HG02610 (cell line): ENCODE measurements around the gene TBC1D21.

ENCODE experiments used
- ATAC-seq: cut with Tn5 transposase; IDR thresholded peaks from one replicate; pipeline ENCODE4 v1.9.1; 2021; ENCODE audit warnings: mild to moderate bottlenecking, moderate library complexity; ENCODE audit not compliant: unreplicated experiment

The TBC1D21 gene

DNA sequence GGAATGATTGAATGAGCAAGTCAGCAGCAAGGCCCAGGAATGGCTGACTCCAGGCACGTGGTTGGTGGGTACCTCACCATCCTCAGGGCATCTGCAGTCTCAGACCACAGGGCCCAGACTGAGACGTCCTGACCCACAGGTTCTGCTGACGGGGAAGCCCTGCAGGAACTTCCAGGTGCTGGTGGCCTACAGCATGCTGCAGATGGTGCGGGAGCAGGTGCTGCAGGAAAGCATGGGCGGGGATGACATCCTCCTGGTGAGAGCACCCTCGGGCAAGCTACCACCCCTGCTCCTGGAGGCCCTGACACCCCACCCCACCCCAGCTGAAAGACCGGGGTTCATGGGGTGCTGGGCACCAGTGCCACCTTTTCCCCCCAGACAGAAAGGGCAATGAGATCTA is 14.1 kb downstream of the TBC1D21 start:
- no peak for ATAC-seq

DNA sequence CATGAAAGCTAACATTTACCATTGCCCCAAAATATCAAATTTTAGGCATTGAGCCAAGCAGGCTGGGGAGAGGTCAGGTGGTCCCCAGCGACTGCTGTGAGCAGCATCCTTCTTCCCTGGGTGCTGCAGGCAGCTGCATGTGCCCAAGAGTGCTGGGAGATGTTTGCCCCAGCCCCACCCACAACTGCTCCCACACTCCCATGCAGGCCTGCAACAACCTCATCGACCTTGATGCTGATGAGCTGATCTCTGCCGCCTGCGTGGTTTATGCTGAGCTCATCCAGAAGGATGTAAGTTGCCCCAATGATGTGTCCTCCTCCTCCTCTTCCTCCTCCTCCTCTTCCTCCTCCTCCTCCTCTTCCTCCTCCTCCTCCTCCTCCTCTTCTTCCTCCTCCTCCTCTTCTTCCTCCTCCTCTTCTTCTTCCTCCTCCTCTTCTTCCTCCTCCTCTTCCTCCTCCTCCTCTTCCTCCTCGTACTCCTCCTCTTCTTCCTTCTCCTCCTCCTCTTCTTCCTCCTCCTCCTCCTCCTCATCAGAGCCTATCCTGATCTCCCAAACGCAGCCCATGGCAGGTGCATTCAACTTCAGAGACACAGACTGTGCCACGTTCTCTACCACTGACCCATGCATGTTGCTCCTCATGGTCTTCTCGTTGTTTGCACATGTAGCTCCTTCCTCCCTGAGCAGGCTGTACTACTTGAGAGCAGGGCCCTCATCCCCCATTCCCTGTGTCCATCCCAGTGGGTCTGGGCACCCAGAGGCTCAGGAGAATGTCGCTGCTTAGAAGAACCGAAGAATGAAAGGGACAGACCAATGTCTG is 15.1 kb downstream of the TBC1D21 start:
- ATAC-seq = no peak

GRCh38 chr15:73889053-73889761 is 15.8 kb downstream of the TBC1D21 start:
- ATAC-seq = no peak

DNA sequence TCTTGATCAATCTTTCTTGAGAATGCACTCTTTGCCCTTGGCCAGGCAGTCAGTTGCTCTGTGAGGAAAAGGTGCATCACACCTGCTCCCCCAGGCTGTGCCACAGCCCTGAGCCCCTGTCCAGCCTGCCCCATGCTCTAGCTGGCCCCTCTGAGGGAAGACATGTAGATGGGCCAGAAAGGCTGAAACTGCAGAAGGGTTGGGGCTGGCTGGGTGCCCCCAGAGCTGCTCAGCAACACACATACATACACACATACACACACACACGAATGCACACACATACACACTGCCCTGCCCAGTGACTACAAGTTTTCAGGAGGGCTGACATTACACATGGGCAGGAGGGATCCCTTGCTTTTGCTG is 16.4 kb downstream of the TBC1D21 start:
- ATAC-seq = no peak

- no peak for ATAC-seq
Measured at GRCh38 chr15:73891328-73892315, 18.3 kb downstream of the TBC1D21 start.

DNA sequence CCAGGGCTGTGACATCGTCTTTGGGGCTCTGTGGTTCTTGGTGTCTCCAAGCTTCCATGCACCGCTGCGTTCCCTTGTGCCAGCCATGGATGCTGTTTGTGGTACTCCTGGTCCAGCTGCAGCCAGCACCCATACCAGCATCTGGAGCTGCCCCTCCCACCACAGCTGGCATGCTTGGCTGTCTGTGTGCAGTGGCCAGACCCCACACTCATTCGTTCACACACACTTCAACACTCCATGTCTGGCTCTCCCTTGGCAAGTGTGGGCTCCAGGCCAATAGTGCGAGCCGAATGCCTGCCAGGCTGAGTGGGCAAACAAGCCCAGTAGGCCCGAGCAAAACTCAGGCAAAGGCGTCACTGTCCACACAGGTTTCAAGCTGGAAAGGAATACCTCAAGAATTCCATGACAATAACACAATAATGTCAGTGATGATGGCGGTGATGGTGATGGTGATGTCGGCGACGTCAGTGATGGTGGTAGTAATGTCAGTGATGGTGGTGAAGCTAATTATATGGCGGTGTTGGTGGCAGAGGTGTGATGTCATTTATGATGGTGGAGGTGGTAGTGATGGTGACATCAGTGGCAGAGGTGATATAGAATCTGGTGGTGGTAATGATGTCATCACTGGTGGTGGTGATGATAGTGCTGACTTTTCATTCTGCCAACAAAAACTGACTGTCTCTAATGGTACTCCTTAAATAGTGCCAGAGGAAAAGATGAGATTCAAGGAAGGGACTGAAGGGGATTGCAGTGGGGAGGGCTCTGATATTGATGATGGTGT is 19.3 kb downstream of the TBC1D21 start:
- ATAC-seq = no peak

GRCh38 chr15:73894133-73894814 is 20.9 kb downstream of the TBC1D21 start:
- no peak for ATAC-seq

- no peak for ATAC-seq
Measured at GRCh38 chr15:73897441-73898261, 24.3 kb downstream of the TBC1D21 start.

DNA sequence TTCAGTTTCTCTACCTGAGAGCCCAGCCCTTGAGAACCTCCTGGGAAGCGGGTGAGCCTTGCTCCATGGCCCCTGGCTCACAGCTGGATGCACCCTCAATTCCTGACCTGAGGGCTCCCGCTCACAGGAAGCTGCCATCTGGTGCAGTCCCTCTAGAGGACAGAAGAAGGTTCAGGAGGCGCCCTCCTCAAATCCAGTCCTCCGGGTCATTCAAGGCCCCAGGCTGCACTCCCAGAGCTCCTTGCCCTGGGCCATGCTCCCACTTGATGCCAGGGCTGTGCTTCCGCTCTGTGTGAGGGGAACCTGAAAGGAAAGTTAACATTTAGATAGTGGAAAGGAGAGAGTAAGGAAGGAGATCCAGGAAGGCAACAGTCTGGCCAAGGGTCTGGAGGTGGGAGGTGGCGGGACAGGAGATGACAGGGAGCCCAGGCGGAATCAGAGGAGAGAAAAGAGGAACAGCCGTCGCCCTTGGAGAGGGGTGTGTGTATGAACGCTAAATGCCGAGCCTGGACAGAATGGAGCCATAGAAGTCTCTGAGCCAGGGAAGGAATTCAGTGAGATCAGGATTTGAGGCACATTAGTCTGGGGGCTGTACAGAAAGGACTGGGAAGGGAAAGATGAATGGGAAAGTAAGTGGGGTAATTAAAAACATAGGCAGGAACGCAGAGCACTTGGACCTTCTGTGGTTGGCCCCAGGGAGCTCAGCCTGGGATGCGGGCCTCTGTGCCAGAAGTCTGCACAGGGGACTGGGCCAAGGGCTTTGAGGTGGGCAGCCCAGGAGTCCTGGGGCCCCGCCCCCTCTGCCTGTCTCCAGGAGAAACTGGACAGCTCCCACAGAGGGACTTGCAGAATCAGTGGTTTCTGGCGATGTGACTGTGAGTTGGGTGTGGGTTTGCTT is 26.1 kb downstream of the TBC1D21 start:
- ATAC-seq = no peak

DNA sequence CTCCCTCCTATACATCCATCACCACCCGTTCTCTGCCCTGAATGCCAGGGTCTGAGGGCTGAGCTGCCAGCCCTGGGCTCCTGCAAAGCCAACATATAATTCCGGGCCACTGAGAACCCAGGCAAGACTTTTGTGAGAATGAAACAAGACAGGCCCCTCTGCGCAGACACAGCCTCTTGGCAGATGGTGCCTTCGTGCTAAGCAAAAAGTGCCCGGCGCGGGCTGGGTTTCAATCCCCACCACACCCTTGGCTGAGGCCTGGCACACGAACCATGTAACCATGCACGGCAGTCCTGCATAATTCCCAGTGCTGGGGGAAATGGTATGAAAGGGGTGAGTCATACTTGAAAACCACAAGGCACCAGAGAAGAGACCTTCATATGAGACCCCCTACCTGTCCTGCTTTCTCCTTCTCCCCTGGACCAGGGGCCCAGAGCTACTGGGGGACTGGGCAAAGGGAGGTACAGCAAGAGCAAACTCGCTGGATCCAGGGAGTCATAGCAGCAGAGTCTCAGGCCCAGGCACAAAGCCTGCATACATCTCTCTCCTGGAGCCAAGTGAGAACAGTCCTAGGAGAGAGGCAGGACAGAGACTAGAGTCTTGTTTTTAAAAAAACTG is 26.8 kb downstream of the TBC1D21 start:
- no peak for ATAC-seq

GRCh38 chr15:73901126-73901810 is 27.9 kb downstream of the TBC1D21 start:
- no peak for ATAC-seq

GRCh38 chr15:73902121-73903020 is 29.0 kb downstream of the TBC1D21 start:
- no peak for ATAC-seq

DNA sequence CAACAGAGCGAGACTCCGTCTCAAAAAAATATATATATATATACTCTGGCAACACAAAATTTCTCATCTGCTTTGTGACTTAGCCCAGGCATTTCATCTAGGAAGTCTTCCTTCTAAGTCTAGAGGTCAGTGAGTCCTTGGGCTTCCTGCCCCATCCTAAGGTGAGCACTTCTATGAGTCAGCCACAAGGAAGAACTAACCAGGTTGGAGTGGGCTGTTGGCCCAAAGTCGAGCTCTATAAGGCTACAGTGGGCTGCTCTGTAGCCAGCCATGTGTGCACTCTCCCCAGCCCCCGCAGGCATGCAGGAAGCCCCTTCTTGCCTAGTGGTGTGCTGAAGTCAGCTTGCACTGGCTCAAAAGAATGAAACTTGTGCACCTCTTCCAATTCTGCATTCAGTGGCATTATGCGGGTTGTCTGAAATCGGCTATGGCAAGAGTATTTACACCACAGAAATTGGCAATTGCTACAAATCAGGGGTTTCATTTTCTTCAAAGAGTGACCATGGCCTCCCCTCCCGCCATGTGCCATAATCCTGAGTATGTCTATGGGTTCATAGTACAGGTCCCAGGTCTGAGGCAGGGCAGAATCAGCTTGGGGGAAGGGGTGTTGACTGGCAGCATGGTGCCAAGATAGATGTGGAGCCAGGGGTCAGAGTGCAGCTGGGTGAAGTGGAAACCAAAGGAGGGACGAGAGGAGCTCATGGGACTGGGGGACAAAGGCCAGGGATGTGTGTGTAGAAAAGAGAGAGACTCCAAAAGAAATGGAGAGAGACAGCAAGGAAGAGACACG is 30.9 kb downstream of the TBC1D21 start:
- no peak for ATAC-seq

GRCh38 chr15:73905225-73905827 is 32.0 kb downstream of the TBC1D21 start:
- ATAC-seq = no peak
